Measurements from ENCODE around the gene CPNE7.

CPNE7 gene

GRCh38 chr16:89619840-89620239 is 44.3 kb downstream of the CPNE7 start:
- H3K4me1 ChIP-seq (ENCODE audit: insufficient read depth, low read length): no peaks in the 10 kb centered on the region; the same call in 1 of the 2 replicates
- TF ChIP-seq EZH2 (IDR thresholded peaks at IDR 0.05; ENCODE audit: borderline replicate concordance, low read depth, low read length, severe bottlenecking): no peak
- no peak for TF ChIP-seq CTCF (IDR thresholded peaks at IDR 0.05; ENCODE audit: borderline replicate concordance, extremely low read depth, low read length, poor library complexity, severe bottlenecking)
- no peaks in the 10 kb centered on the region for H4K20me1 ChIP-seq (ENCODE audit: insufficient read depth, low read length)
- no peak for ATAC-seq (ENCODE audit: insufficient read depth, low read depth)
- no peak for DNase-seq
- no peak overlapping the region for H3K27ac ChIP-seq (ENCODE audit: low read length)
- H3K9ac ChIP-seq (ENCODE audit: low read depth, low read length): no peak overlapping the region
- no peaks in the 10 kb centered on the region for H3K79me2 ChIP-seq (ENCODE audit: insufficient read depth, low read length)
- no peak overlapping the region for H3K4me3 ChIP-seq (ENCODE audit: low read depth in 1 of 2, low read length in 2 of 2)
- no peak overlapping the region for H3K4me2 ChIP-seq (ENCODE audit: insufficient read depth, low read length)
- no peaks in the 10 kb centered on the region for H3K9me3 ChIP-seq (ENCODE audit: insufficient read depth, low read length, severe bottlenecking)
- H3K27me3 ChIP-seq (ENCODE audit: insufficient read depth, low read length, poor library complexity): no peaks in the 10 kb centered on the region
- no peak overlapping the region for H2AFZ ChIP-seq (ENCODE audit: low read depth, low read length)
- no peaks in the 10 kb centered on the region for H3K36me3 ChIP-seq (ENCODE audit: insufficient read depth, low read length)

- no peaks in the 10 kb centered on the region; the same call in 1 of the 2 replicates for H3K4me1 ChIP-seq (ENCODE audit: insufficient read depth, low read length)
- no peak for ATAC-seq (ENCODE audit: insufficient read depth, low read depth)
- no peak overlapping the region for H3K4me2 ChIP-seq (ENCODE audit: insufficient read depth, low read length)
- H3K36me3 ChIP-seq (ENCODE audit: insufficient read depth, low read length): no peaks in the 10 kb centered on the region
- H3K27ac ChIP-seq (ENCODE audit: low read length): no peak overlapping the region
- H2AFZ ChIP-seq (ENCODE audit: low read depth, low read length): no peak overlapping the region
- H3K79me2 ChIP-seq (ENCODE audit: insufficient read depth, low read length): no peaks in the 10 kb centered on the region
- H3K9me3 ChIP-seq (ENCODE audit: insufficient read depth, low read length, severe bottlenecking): no peaks in the 10 kb centered on the region
- H3K27me3 ChIP-seq (ENCODE audit: insufficient read depth, low read length, poor library complexity): no peaks in the 10 kb centered on the region
- H4K20me1 ChIP-seq (ENCODE audit: insufficient read depth, low read length): no peaks in the 10 kb centered on the region
- TF ChIP-seq CTCF (IDR thresholded peaks at IDR 0.05; ENCODE audit: borderline replicate concordance, extremely low read depth, low read length, poor library complexity, severe bottlenecking) (no peak), EZH2 (IDR thresholded peaks at IDR 0.05; ENCODE audit: borderline replicate concordance, low read depth, low read length, severe bottlenecking) (no peak)
- no peak overlapping the region for H3K9ac ChIP-seq (ENCODE audit: low read depth, low read length)
- DNase-seq: no peak
- H3K4me3 ChIP-seq (ENCODE audit: low read depth in 1 of 2, low read length in 2 of 2): no peak overlapping the region
Observed at GRCh38 chr16:89620406-89620841, 44.9 kb downstream of the CPNE7 start.

- Histone ChIP-seq H3K4me2 (ENCODE audit: insufficient read depth, low read length) (no peak overlapping the region), H3K27ac (ENCODE audit: low read length) (no peak overlapping the region), H3K4me1 (ENCODE audit: insufficient read depth, low read length) (no peaks in the 10 kb centered on the region; the same call in 1 of the 2 replicates), H3K4me3 (ENCODE audit: low read depth in 1 of 2, low read length in 2 of 2) (no peak overlapping the region), H3K9me3 (ENCODE audit: insufficient read depth, low read length, severe bottlenecking) (no peaks in the 10 kb centered on the region), H3K36me3 (ENCODE audit: insufficient read depth, low read length) (no peaks in the 10 kb centered on the region), H2AFZ (ENCODE audit: low read depth, low read length) (no peak overlapping the region), H3K79me2 (ENCODE audit: insufficient read depth, low read length) (no peaks in the 10 kb centered on the region), H3K9ac (ENCODE audit: low read depth, low read length) (no peak overlapping the region), H4K20me1 (ENCODE audit: insufficient read depth, low read length) (no peaks in the 10 kb centered on the region), H3K27me3 (ENCODE audit: insufficient read depth, low read length, poor library complexity) (no peaks in the 10 kb centered on the region)
- DNase-seq (no peak), ATAC-seq (ENCODE audit: insufficient read depth, low read depth) (no peak)
- TF ChIP-seq CTCF (IDR thresholded peaks at IDR 0.05; ENCODE audit: borderline replicate concordance, extremely low read depth, low read length, poor library complexity, severe bottlenecking): no peak
- TF ChIP-seq EZH2 (IDR thresholded peaks at IDR 0.05; ENCODE audit: borderline replicate concordance, low read depth, low read length, severe bottlenecking): no peak
Observed at GRCh38 chr16:89621136-89621697, 45.7 kb downstream of the CPNE7 start.
